GM18858 (cell line): ENCODE results near the gene SMIM3.

Experiments
- ATAC-seq: cut with Tn5 transposase; IDR thresholded peaks from one replicate; pipeline ENCODE4 v1.9.1; 2021; ENCODE audit not compliant: unreplicated experiment

SMIM3 gene

GRCh38 chr5:150765011-150765798, 13.4 kb upstream of the SMIM3 start:
- no peak for ATAC-seq

- no peak for ATAC-seq
These were observed 12.8 kb upstream of the SMIM3 start for GRCh38 chr5:150765799-150766169.

- no peak for ATAC-seq
These were observed 12.3 kb upstream of the SMIM3 start for GRCh38 chr5:150766251-150766650.

- no peak for ATAC-seq
These were observed 7.3 kb upstream of the SMIM3 start for GRCh38 chr5:150771034-150771795.

- no peak for ATAC-seq
These were observed 4.4 kb upstream of the SMIM3 start for GRCh38 chr5:150774145-150774544.

GRCh38 chr5:150777685-150778084, 872 bp upstream of the SMIM3 start:
- no peak for ATAC-seq

GRCh38 chr5:150778088-150778516, 455 bp upstream of the SMIM3 start:
- ATAC-seq, result no peak

- ATAC-seq, result no peak
These were observed 1.0 kb downstream of the SMIM3 start for GRCh38 chr5:150779397-150780186.

- ATAC-seq, result peak; percentile 46
These were observed 1.7 kb downstream of the SMIM3 start for GRCh38 chr5:150780187-150780692.

GRCh38 chr5:150780816-150781221, 2.3 kb downstream of the SMIM3 start:
- ATAC-seq, result no peak

- ATAC-seq, result no peak
These were observed 3.4 kb downstream of the SMIM3 start for GRCh38 chr5:150781706-150782614.

GRCh38 chr5:150782850-150783249, 4.3 kb downstream of the SMIM3 start:
- ATAC-seq, result no peak

GRCh38 chr5:150783422-150783928, 4.9 kb downstream of the SMIM3 start:
- peak; percentile 38 for ATAC-seq

GRCh38 chr5:150785950-150786349, 7.4 kb downstream of the SMIM3 start:
- ATAC-seq, result no peak

GRCh38 chr5:150786876-150787275, 8.3 kb downstream of the SMIM3 start:
- no peak for ATAC-seq

- ATAC-seq, result no peak
These were observed 9.1 kb downstream of the SMIM3 start for GRCh38 chr5:150787656-150788055.

- no peak for ATAC-seq
These were observed 10.4 kb downstream of the SMIM3 start for GRCh38 chr5:150788977-150789376.

GRCh38 chr5:150789450-150789849, 10.9 kb downstream of the SMIM3 start:
- ATAC-seq, result no peak

GRCh38 chr5:150789943-150790611, 11.5 kb downstream of the SMIM3 start:
- ATAC-seq, result peak; percentile 88
